ENCODE measurements around the gene UBASH3B.
A peak's percentile ranks its signal among the peaks of the same experiment; 100 is the strongest.

Gene UBASH3B

GRCh38 chr11:122747351-122747781 is 91.8 kb downstream of the UBASH3B start:
- no peak for TF ChIP-seq CTCF (IDR thresholded peaks at IDR 0.05; ENCODE audit: control insufficient read depth, extremely low read depth, insufficient read depth)
- no peak overlapping the region for H3K4me3 ChIP-seq (ENCODE audit: low read depth, low read length)
- no peak for DNase-seq (ENCODE audit: low read depth)

GRCh38 chr11:122749005-122749687 is 93.6 kb downstream of the UBASH3B start:
- H3K4me3 ChIP-seq (ENCODE audit: low read depth, low read length) = no peak overlapping the region
- no peak for DNase-seq (ENCODE audit: low read depth)
- TF ChIP-seq CTCF (IDR thresholded peaks at IDR 0.05; ENCODE audit: control insufficient read depth, extremely low read depth, insufficient read depth) = no peak

GRCh38 chr11:122750049-122750448 is 94.5 kb downstream of the UBASH3B start:
- DNase-seq (ENCODE audit: low read depth) = no peak
- H3K4me3 ChIP-seq (ENCODE audit: low read depth, low read length) = no peak overlapping the region
- no peak for TF ChIP-seq CTCF (IDR thresholded peaks at IDR 0.05; ENCODE audit: control insufficient read depth, extremely low read depth, insufficient read depth)

- DNase-seq (ENCODE audit: low read depth) = no peak
- TF ChIP-seq CTCF (IDR thresholded peaks at IDR 0.05; ENCODE audit: control insufficient read depth, extremely low read depth, insufficient read depth) = no peak
- H3K4me3 ChIP-seq (ENCODE audit: low read depth, low read length) = no peak overlapping the region
Observed at GRCh38 chr11:122751292-122752070, 96.0 kb downstream of the UBASH3B start.

- H3K4me3 ChIP-seq (ENCODE audit: low read depth, low read length) = no peak overlapping the region
- no peak for TF ChIP-seq CTCF (IDR thresholded peaks at IDR 0.05; ENCODE audit: control insufficient read depth, extremely low read depth, insufficient read depth)
- DNase-seq (ENCODE audit: low read depth) = no peak
Observed at GRCh38 chr11:122754028-122754427, 98.5 kb downstream of the UBASH3B start.

GRCh38 chr11:122754553-122755322 is 99.2 kb downstream of the UBASH3B start:
- no peak for DNase-seq (ENCODE audit: low read depth)
- no peak overlapping the region for H3K4me3 ChIP-seq (ENCODE audit: low read depth, low read length)
- peak; percentile 27; the same call in 1 of the 2 replicates for TF ChIP-seq CTCF (IDR thresholded peaks at IDR 0.05; ENCODE audit: control insufficient read depth, extremely low read depth, insufficient read depth)
